Lung (tissue), 12 donors: Measurements from ENCODE around the gene ERI3. TPM values are rescaled to one million over a fixed set of nuclear protein-coding genes. Genes with fewer than 3 reads are reported as not detected.

Experiments
- ATAC-seq: fragments of 200-7000 bp; cut with Tn5 transposase; one replicate; pipeline ENCODE4 v1.9.1; 2020; ENCODE audit warnings: moderate number of reproducible peaks; ENCODE audit not compliant: insufficient read depth, low FRiP score
- DNase-seq, 3 donors: peaks; one replicate each; pipeline ENCODE4 v3.0.0-alpha.2; 2013 to 2017
- H3K27ac ChIP-seq, 2 donors: one replicate each; pipeline ENCODE4 v1.5.1; 2013; ENCODE audit warnings: mild to moderate bottlenecking in 2 of 2, moderate library complexity in 2 of 2, control low read depth in 1 of 2, inconsistent platforms in 1 of 2, low read depth in 1 of 2, low read length in 1 of 2
- H3K27me3 ChIP-seq, 3 donors: one replicate each; pipeline ENCODE4 v1.5.1; 2013; ENCODE audit warnings: low read length in 2 of 3; ENCODE audit not compliant: control insufficient read depth in 3 of 3, insufficient read depth in 3 of 3
- H3K36me3 ChIP-seq, 4 donors: one replicate each; pipeline ENCODE4 v1.5.1; 2013; ENCODE audit warnings: low read length in 4 of 4, mild to moderate bottlenecking in 1 of 4, moderate library complexity in 1 of 4; ENCODE audit not compliant: control insufficient read depth in 4 of 4, insufficient read depth in 4 of 4
- H3K4me1 ChIP-seq, 5 donors: one replicate each; pipeline ENCODE4 v1.5.1; 2013; ENCODE audit warnings: low read length in 5 of 5, mild to moderate bottlenecking in 2 of 5, moderate library complexity in 1 of 5; ENCODE audit not compliant: control insufficient read depth in 5 of 5, insufficient read depth in 5 of 5
- H3K4me3 ChIP-seq: one replicate; pipeline ENCODE4 v1.5.1; 2013; ENCODE audit warnings: mild to moderate bottlenecking, control low read depth, moderate library complexity
- H3K9ac ChIP-seq, 2 donors: one replicate each; pipeline ENCODE4 v1.5.1; 2013; ENCODE audit warnings: low read length in 2 of 2, control low read depth in 1 of 2; ENCODE audit not compliant: insufficient read depth in 1 of 2
- H3K9me3 ChIP-seq, 4 donors: one replicate each; pipeline ENCODE4 v1.5.1; 2013; ENCODE audit warnings: low read length in 3 of 4, mild to moderate bottlenecking in 1 of 4, moderate library complexity in 1 of 4; ENCODE audit not compliant: control insufficient read depth in 4 of 4, insufficient read depth in 3 of 4
- CTCF ChIP-seq: IDR thresholded peaks from 2 replicates; pipeline ENCODE4 v1.5.1; 2012; ENCODE audit warnings: mild to moderate bottlenecking; ENCODE audit errors: control extremely low read depth, extremely low read depth
- WGBS, 2 donors: extraction: QIAGEN DNeasy Blood & Tissue Kit; methylation state at CpG; one replicate each; pipeline ENCODE4 v1.1.7; 2013; 5-methylcytosine and 5-hydroxymethylcytosine counted together
- polyA plus RNA-seq, 2 donors: library from polyadenylated mRNA; stranded (reverse); fragments of 200-250 nt; gene quantifications; one replicate each; pipeline ENCODE4 v1.2.1, GENCODE V29; 2013
- total RNA-seq, 2 donors: library from RNA; depleted of rRNA in 1 of 2; stranded (reverse); fragments of >200 nt in 1 of 2; gene quantifications; one replicate each; pipeline ENCODE4 v1.2.1, GENCODE V29; 2014 to 2021
- donor health status: control.
- donor health status: control.
- donor health status: Bipolar disorder and iron deficiency.
- donor health status: healthy.
- donor health status: DM: yes; HTN: yes; CAD: no.

The ERI3 gene
- total and polyA plus RNA-seq, 4 donors = 26.6 to 56.2 (median 40.8) TPM

GRCh38 chr1:44321466-44321865 lies 33.6 kb downstream of the ERI3 start:
- no peak for DNase-seq
- Histone ChIP-seq H3K27me3 (no peaks in the 10 kb centered on the region), H3K36me3 (peaks cover 2 to 22% (median 15%) of the 10 kb centered on the region in 4 donors), H3K9me3 (no peaks in the 10 kb centered on the region), H3K4me3 (no peak overlapping the region), H3K27ac (no peak overlapping the region), H3K9ac (no peak overlapping the region), H3K4me1 (peaks cover 0 to 5% (median 0%) of the 10 kb centered on the region in 5 donors)
- TF ChIP-seq CTCF = no peak
- ATAC-seq = no peak
- WGBS, 2 donors = 80 to 96% methylated on average over 2 of the region's 2 CpGs

GRCh38 chr1:44318097-44319088 lies 36.7 kb downstream of the ERI3 start:
- H3K27ac ChIP-seq = no peak overlapping the region
- peak; percentile 38 for TF ChIP-seq CTCF
- H3K9ac ChIP-seq = no peak overlapping the region
- peaks cover 0 to 2% (median 0%) of the 10 kb centered on the region in 4 donors for H3K9me3 ChIP-seq
- H3K4me3 ChIP-seq = no peak overlapping the region
- H3K4me1 ChIP-seq = peaks cover 0 to 5% (median 4%) of the 10 kb centered on the region in 5 donors
- ATAC-seq (no peak), DNase-seq (peak; percentile 10 to 30 (median 20))
- whole genome bisulfite sequencing, 2 donors = 56 to 59% methylated on average over 9 of the region's 9 CpGs
- peaks cover 0 to 27% (median 26%) of the 10 kb centered on the region in 4 donors for H3K36me3 ChIP-seq
- H3K27me3 ChIP-seq = no peaks in the 10 kb centered on the region

GRCh38 chr1:44316231-44316759 lies 38.8 kb downstream of the ERI3 start:
- no peak for TF ChIP-seq CTCF
- 17 to 30% methylated on average over 1 of the region's 1 CpG for WGBS, 2 donors
- H3K27me3 ChIP-seq = no peaks in the 10 kb centered on the region
- no peak overlapping the region for H3K27ac ChIP-seq
- ATAC-seq (no peak), DNase-seq (peak; percentile 25 to 67 (median 34))
- peaks cover 0 to 2% (median 0%) of the 10 kb centered on the region in 4 donors for H3K9me3 ChIP-seq
- no peak overlapping the region for H3K4me3 ChIP-seq
- peak overlapping the region in 1 of 2 donors; percentile 6 for H3K9ac ChIP-seq
- peaks cover 0 to 5% (median 4%) of the 10 kb centered on the region in 5 donors for H3K4me1 ChIP-seq
- peaks cover 18 to 46% (median 32%) of the 10 kb centered on the region in 4 donors for H3K36me3 ChIP-seq
